ENCODE results near the gene PPP1R1B. TPM values are rescaled to one million over a fixed set of nuclear protein-coding genes. Genes with fewer than 3 reads are reported as not detected.

The PPP1R1B gene
- total and polyA plus RNA-seq, 9 of the 15 experiments (the other 6 are each of a cell fraction or from before 2014, with no cell fraction given), result 0.07 to 0.18 (median 0.10) TPM; not detected in 4

DNA sequence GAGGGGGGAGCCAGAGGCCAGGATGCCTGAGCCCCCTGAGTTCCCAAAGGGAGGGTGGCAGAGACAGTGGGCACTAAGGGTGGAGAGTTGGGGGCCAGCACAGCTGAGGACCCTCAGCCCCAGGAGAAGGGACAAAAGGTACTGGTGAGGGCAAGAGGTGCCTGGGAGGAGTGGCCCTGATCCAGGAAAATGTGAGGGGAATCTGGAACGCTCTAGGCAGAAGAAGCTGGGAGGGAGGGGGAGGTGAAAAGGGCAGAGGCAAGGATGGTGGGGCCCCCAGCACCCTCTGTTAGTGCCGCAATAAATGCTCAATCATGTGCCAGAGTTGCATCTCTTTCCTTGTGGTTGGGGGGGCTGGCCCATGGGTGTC is 39.5 kb downstream of the PPP1R1B start:
- no peak overlapping the region for H3K4me3 ChIP-seq
- no peak for DNase-seq (ENCODE audit: extremely low read depth in 1 of 4, low spot score in 3 of 4)
- H3K36me3 ChIP-seq (ENCODE audit: control insufficient read depth, insufficient read depth, low read length), result peaks cover 23% of the 10 kb centered on the region; the same call in 1 of the 3 replicates
- in situ Hi-C loops (cut with MboI), result no loop called here
- no peaks in the 10 kb centered on the region for H4K20me1 ChIP-seq (replicated peaks; ENCODE audit: control insufficient read depth, insufficient read depth, low read length)
- ChIA-PET CTCF (ENCODE audit: low intra/inter-chr PET ratio) (interaction anchor here (8.3 kb wide), 1 partner anchor 44 kb away, joined by 131 read pairs; no protein-coding TSS in a partner anchor), POLR2A (interaction anchor here (0.5 to 4.0 kb wide), 10 partner anchors 12 to 66 kb away, joined by 3 to 11 read pairs (median 4); no protein-coding TSS in a partner anchor)
- peak overlapping the region; percentile 53; the same call in 1 of the 2 replicates for H3K4me2 ChIP-seq (ENCODE audit: insufficient read depth, low read length)
- H3K27ac ChIP-seq (ENCODE audit: extremely low read depth, low read depth, low read length), result 0 out of 3 replicates have a peak overlapping the region, but pooled peaks have one; percentile 74
- H3K79me2 ChIP-seq (ENCODE audit: control insufficient read depth, insufficient read depth, low read length), result peaks cover 13% of the 10 kb centered on the region; the same call in 2 of the 3 replicates
- WGBS (ENCODE audit: insufficient coverage, low coverage, missing lambda C conversion rate), result 60% methylated on average over 1 of the region's 2 CpGs
- no peaks in the 10 kb centered on the region for H3K9me1 ChIP-seq (ENCODE audit: control insufficient read depth, insufficient read depth, low read length)
- no peak overlapping the region for H2AFZ ChIP-seq (ENCODE audit: low read depth, low read length)
- no peaks in the 10 kb centered on the region for H3K27me3 ChIP-seq (ENCODE audit: control insufficient read depth in 2 of 2, insufficient read depth in 2 of 2, low read length in 2 of 2)
- H3K4me1 ChIP-seq (replicated peaks in 1 of 2; ENCODE audit: control insufficient read depth in 2 of 2, insufficient read depth in 2 of 2, low read length in 2 of 2), result peaks cover 33 to 87% of the 10 kb centered on the region in 2 experiments
- no peak for FAIRE-seq
- H3K9me3 ChIP-seq (replicated peaks; ENCODE audit: control insufficient read depth, insufficient read depth, low read depth, low read length), result no peaks in the 10 kb centered on the region
- no TSS peak for BruUV-seq (replicated peaks)
- H3K9ac ChIP-seq (ENCODE audit: insufficient read depth in 1 of 2, low read depth in 2 of 2, low read length in 2 of 2), result peak overlapping the region in 1 of 2 experiments; percentile 93; a peak in 2 of 4 replicates
- intact Hi-C loops (cut with micrococcal nuclease), result no loop called here
- ATAC-seq, result no peak
- TF ChIP-seq ZBTB7A (IDR thresholded peaks at IDR 0.05; ENCODE audit: borderline replicate concordance, control insufficient read depth, low read depth, low read length) (peak; percentile 26; the same call in 1 of the 2 replicates), ZNF586 (CRISPR knock-in tag; conservative IDR thresholded peaks at IDR 0.05) (no peak), NR1H2 (CRISPR knock-in tag; IDR thresholded peaks at IDR 0.05) (0 out of 2 replicates have a peak, but pooled peaks have one; percentile 15)

DNA sequence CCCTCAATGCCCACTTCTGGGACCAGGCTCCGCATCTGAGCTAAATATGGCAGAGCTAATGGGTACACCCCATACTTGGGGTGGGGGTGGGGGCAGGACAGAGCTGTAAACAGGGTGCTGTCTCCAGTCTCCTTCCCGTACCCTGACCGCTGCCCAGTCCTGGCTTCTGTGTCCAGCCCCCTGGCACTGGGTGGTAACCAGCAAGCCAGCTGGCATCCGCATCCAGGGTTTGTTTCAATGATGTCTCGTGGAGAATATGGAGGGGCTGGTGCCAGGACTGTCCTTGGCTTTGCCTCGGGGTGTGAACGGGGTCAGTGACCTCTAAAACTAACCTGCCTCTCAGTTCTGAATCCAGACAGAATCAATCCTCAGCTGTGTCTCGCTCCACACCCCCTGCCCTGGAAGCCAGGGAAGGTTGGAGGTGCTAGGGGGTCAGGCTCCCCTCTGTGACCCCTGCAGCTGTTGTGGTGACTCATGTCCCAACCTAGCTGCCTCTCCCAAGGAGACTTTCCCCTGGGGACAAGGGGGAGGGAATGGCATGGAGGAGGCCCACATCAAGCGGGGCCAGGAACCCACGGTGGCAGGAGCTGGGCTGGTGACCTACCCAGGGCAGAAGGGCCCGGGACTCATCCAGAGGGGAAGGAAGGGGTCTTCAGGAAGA is 40.0 kb downstream of the PPP1R1B start:
- Histone ChIP-seq H3K27me3 (ENCODE audit: control insufficient read depth in 2 of 2, insufficient read depth in 2 of 2, low read length in 2 of 2) (no peaks in the 10 kb centered on the region), H3K27ac (ENCODE audit: extremely low read depth, low read depth, low read length) (peak overlapping the region; percentile 74), H3K4me2 (ENCODE audit: insufficient read depth, low read length) (peak overlapping the region; percentile 53), H3K4me3 (peak overlapping the region; percentile 51; the same call in 1 of the 2 replicates), H2AFZ (ENCODE audit: low read depth, low read length) (peak overlapping the region; percentile 55), H3K9me3 (replicated peaks; ENCODE audit: control insufficient read depth, insufficient read depth, low read depth, low read length) (no peaks in the 10 kb centered on the region), H3K4me1 (replicated peaks in 1 of 2; ENCODE audit: control insufficient read depth in 2 of 2, insufficient read depth in 2 of 2, low read length in 2 of 2) (peaks cover 33 to 90% of the 10 kb centered on the region in 2 experiments), H4K20me1 (replicated peaks; ENCODE audit: control insufficient read depth, insufficient read depth, low read length) (no peaks in the 10 kb centered on the region), H3K9ac (ENCODE audit: insufficient read depth in 1 of 2, low read depth in 2 of 2, low read length in 2 of 2) (peak overlapping the region; percentile 65 to 93), H3K9me1 (ENCODE audit: control insufficient read depth, insufficient read depth, low read length) (no peaks in the 10 kb centered on the region), H3K36me3 (ENCODE audit: control insufficient read depth, insufficient read depth, low read length) (peaks cover 17% of the 10 kb centered on the region; the same call in 1 of the 3 replicates), H3K79me2 (ENCODE audit: control insufficient read depth, insufficient read depth, low read length) (peaks cover 13% of the 10 kb centered on the region; the same call in 2 of the 3 replicates)
- intact Hi-C loops (cut with micrococcal nuclease), result no loop called here
- CTCF ChIA-PET (ENCODE audit: low intra/inter-chr PET ratio), result interaction anchor here (8.3 kb wide), 1 partner anchor 45 kb away, joined by 131 read pairs; no protein-coding TSS in a partner anchor
- FAIRE-seq (peak; percentile 83), DNase-seq (ENCODE audit: extremely low read depth in 1 of 4, low spot score in 3 of 4) (peak; percentile 60 to 70 (median 68)), ATAC-seq (peak; percentile 5)
- BruUV-seq (replicated peaks), result no TSS peak
- in situ Hi-C loops (cut with MboI), result no loop called here
- POLR2A ChIA-PET, result interaction anchor here (0.5 to 4.0 kb wide), 13 partner anchors 11 to 938 kb away, joined by 3 to 11 read pairs (median 4); no protein-coding TSS in a partner anchor
- WGBS (ENCODE audit: insufficient coverage, low coverage, missing lambda C conversion rate), result 38% methylated on average over 10 of the region's 11 CpGs
- no peak for TF ChIP-seq NFATC3 (IDR thresholded peaks at IDR 0.05)
- TF ChIP-seq, protein P1, sequence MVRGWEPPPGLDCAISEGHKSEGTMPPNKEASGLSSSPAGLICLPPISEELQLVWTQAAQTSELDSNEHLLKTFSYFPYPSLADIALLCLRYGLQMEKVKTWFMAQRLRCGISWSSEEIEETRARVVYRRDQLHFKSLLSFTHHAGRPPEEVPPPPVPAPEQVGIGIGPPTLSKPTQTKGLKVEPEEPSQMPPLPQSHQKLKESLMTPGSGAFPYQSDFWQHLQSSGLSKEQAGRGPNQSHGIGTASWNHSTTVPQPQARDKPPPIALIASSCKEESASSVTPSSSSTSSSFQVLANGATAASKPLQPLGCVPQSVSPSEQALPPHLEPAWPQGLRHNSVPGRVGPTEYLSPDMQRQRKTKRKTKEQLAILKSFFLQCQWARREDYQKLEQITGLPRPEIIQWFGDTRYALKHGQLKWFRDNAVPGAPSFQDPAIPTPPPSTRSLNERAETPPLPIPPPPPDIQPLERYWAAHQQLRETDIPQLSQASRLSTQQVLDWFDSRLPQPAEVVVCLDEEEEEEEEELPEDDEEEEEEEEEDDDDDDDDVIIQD (CRISPR knock-in tag; IDR thresholded peaks at IDR 0.05), result no peak
- no peak for TF ChIP-seq NCOR1 (IDR thresholded peaks at IDR 0.05)
- TF ChIP-seq POLR2AphosphoS5 (IDR thresholded peaks at IDR 0.05; ENCODE audit: control insufficient read depth, insufficient read depth, low read depth, low read length), result peak; percentile 22; the same call in 1 of the 2 replicates
- no peak for TF ChIP-seq SMC3 (conservative IDR thresholded peaks at IDR 0.05; ENCODE audit: insufficient read depth, low read depth, low read length)
- no peak for TF ChIP-seq MBD2 (IDR thresholded peaks at IDR 0.05; ENCODE audit: borderline replicate concordance, low read depth)
- TF ChIP-seq, protein P2, sequence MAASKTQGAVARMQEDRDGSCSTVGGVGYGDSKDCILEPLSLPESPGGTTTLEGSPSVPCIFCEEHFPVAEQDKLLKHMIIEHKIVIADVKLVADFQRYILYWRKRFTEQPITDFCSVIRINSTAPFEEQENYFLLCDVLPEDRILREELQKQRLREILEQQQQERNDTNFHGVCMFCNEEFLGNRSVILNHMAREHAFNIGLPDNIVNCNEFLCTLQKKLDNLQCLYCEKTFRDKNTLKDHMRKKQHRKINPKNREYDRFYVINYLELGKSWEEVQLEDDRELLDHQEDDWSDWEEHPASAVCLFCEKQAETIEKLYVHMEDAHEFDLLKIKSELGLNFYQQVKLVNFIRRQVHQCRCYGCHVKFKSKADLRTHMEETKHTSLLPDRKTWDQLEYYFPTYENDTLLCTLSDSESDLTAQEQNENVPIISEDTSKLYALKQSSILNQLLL (CRISPR knock-in tag; IDR thresholded peaks at IDR 0.05; ENCODE audit: borderline replicate concordance), result no peak
- no peak for TF ChIP-seq WHSC1 (IDR thresholded peaks at IDR 0.05; ENCODE audit: low read length)
